ENCODE results near the gene ADCK2. TPM values are rescaled to one million over a fixed set of nuclear protein-coding genes. Genes with fewer than 3 reads are reported as not detected.
A peak's percentile ranks its signal among the peaks of the same experiment; 100 is the strongest.

The ADCK2 gene
- total and polyA plus RNA-seq, 2 donors (not counting 3 experiments of a cell fraction or from before 2014, with no cell fraction given) = 10.3 to 13.3 TPM

GRCh38 chr7:140640727-140641523 lies 31.8 kb upstream of the ADCK2 start, which contains the start of gene DENND2A:
TSS of gene DENND2A (minus strand) at chr7:140640813. CDS start at chr7:140602397, 38,416 bp downstream.
- intact Hi-C loops (cut with micrococcal nuclease) = no loop called here
- peak within 1 kb of the TSS; percentile 50 for H3K4me2 ChIP-seq (ENCODE audit: insufficient read depth, low read length)
- peak; percentile 20 for DNase-seq (ENCODE audit: low read depth, low spot score)
- CTCF ChIA-PET = interaction anchor here (1.4 kb wide), 1 partner anchor 123 kb away, joined by 3 read pairs; no protein-coding TSS in a partner anchor
- POLR2A ChIA-PET = interaction anchor here (0.7 to 1.1 kb wide), 2 partner anchors 13 to 895 kb away, joined by 5 to 6 read pairs; no protein-coding TSS in a partner anchor
- peak within 1 kb of the TSS; percentile 69 for H2AFZ ChIP-seq (ENCODE audit: low read depth, low read length)
- no peaks in the 10 kb centered on the region for H3K9me1 ChIP-seq (replicated peaks; ENCODE audit: control insufficient read depth, extremely low read depth, insufficient read depth, low read length)
- peaks cover 2% of the 10 kb centered on the region for H3K4me1 ChIP-seq (ENCODE audit: control insufficient read depth, extremely low read depth, insufficient read depth, low read length)
- H3K4me3 ChIP-seq (replicated peaks in 1 of 3; ENCODE audit: insufficient read depth in 1 of 3, low read depth in 1 of 3, low read length in 3 of 3) = peak within 1 kb of the TSS in 1 of 3 experiments; percentile 34
- no TSS peak for BruUV-seq (replicated peaks)
- H3K9ac ChIP-seq (replicated peaks; ENCODE audit: extremely low read depth, insufficient read depth, low read length) = no peak within 1 kb of the TSS
- H3K79me2 ChIP-seq (ENCODE audit: control insufficient read depth, insufficient read depth, low read length) = no peaks in the 10 kb centered on the region
- no peak within 1 kb of the TSS for H3K27ac ChIP-seq (ENCODE audit: insufficient read depth, low read depth, low read length)
- dilution Hi-C loops (cut with MboI; ENCODE audit: extremely low pct_ligation_motif_present, low sequenced_read_pairs) = no loop called here
- H3K9me3 ChIP-seq (replicated peaks; ENCODE audit: control insufficient read depth, insufficient read depth, low read length) = no peaks in the 10 kb centered on the region
- TF ChIP-seq EZH2 (IDR thresholded peaks at IDR 0.05; ENCODE audit: borderline replicate concordance, low read depth, low read length, severe bottlenecking) = peak; percentile 26
- no peak for TF ChIP-seq MAX (IDR thresholded peaks at IDR 0.05; ENCODE audit: insufficient read depth, insufficient read length)
- peaks cover 29 to 33% of the 10 kb centered on the region in 2 experiments for H3K27me3 ChIP-seq (ENCODE audit: control insufficient read depth in 2 of 2, insufficient read depth in 2 of 2, low read length in 2 of 2)
- FAIRE-seq = no peak
- no peaks in the 10 kb centered on the region for H3K36me3 ChIP-seq (ENCODE audit: control insufficient read depth in 2 of 2, extremely low read depth in 1 of 2, insufficient read depth in 2 of 2, low read length in 2 of 2)
- H4K20me1 ChIP-seq (replicated peaks; ENCODE audit: control insufficient read depth, extremely low read depth, insufficient read depth, low read length) = no peaks in the 10 kb centered on the region

GRCh38 chr7:140641524-140642195 lies 31.1 kb upstream of the ADCK2 start:
- Histone ChIP-seq H3K9ac (replicated peaks; ENCODE audit: extremely low read depth, insufficient read depth, low read length) (no peak overlapping the region), H3K27ac (ENCODE audit: insufficient read depth, low read depth, low read length) (no peak overlapping the region), H3K4me3 (replicated peaks in 1 of 3; ENCODE audit: insufficient read depth in 1 of 3, low read depth in 1 of 3, low read length in 3 of 3) (no peak overlapping the region), H3K79me2 (ENCODE audit: control insufficient read depth, insufficient read depth, low read length) (no peaks in the 10 kb centered on the region), H3K36me3 (ENCODE audit: control insufficient read depth in 2 of 2, extremely low read depth in 1 of 2, insufficient read depth in 2 of 2, low read length in 2 of 2) (no peaks in the 10 kb centered on the region), H3K27me3 (ENCODE audit: control insufficient read depth in 2 of 2, insufficient read depth in 2 of 2, low read length in 2 of 2) (peaks cover 26 to 33% of the 10 kb centered on the region in 2 experiments), H3K9me1 (replicated peaks; ENCODE audit: control insufficient read depth, extremely low read depth, insufficient read depth, low read length) (no peaks in the 10 kb centered on the region), H4K20me1 (replicated peaks; ENCODE audit: control insufficient read depth, extremely low read depth, insufficient read depth, low read length) (no peaks in the 10 kb centered on the region), H3K4me1 (ENCODE audit: control insufficient read depth, extremely low read depth, insufficient read depth, low read length) (peaks cover 2% of the 10 kb centered on the region), H2AFZ (ENCODE audit: low read depth, low read length) (no peak overlapping the region), H3K4me2 (ENCODE audit: insufficient read depth, low read length) (no peak overlapping the region), H3K9me3 (replicated peaks; ENCODE audit: control insufficient read depth, insufficient read depth, low read length) (no peaks in the 10 kb centered on the region)
- FAIRE-seq (no peak), DNase-seq (ENCODE audit: low read depth, low spot score) (no peak)
- BruUV-seq (replicated peaks) = no TSS peak
- dilution Hi-C loops (cut with MboI; ENCODE audit: extremely low pct_ligation_motif_present, low sequenced_read_pairs) = no loop called here
- ChIA-PET POLR2A (no interaction called here), CTCF (interaction anchor here (0.7 to 1.4 kb wide), 6 partner anchors 12 to 1755 kb away, joined by 3 to 7 read pairs (median 3); no protein-coding TSS in a partner anchor)
- intact Hi-C loops (cut with micrococcal nuclease) = no loop called here
- TF ChIP-seq POLR2AphosphoS5 (IDR thresholded peaks at IDR 0.05; ENCODE audit: insufficient read depth, low read depth, low read length) = no peak
- TF ChIP-seq CTCF (IDR thresholded peaks at IDR 0.05; ENCODE audit: extremely low read depth in 1 of 2, insufficient read depth in 1 of 2, low read depth in 1 of 2, low read length in 2 of 2) = no peak
- no peak for TF ChIP-seq MAX (IDR thresholded peaks at IDR 0.05; ENCODE audit: insufficient read depth, insufficient read length)
- no peak for TF ChIP-seq EZH2 (IDR thresholded peaks at IDR 0.05; ENCODE audit: borderline replicate concordance, low read depth, low read length, severe bottlenecking)
- TF ChIP-seq JUN (IDR thresholded peaks at IDR 0.05; ENCODE audit: borderline replicate concordance, insufficient read depth, insufficient read length, low read depth) = no peak
